ENCODE data around the gene SOX18.

DNA sequence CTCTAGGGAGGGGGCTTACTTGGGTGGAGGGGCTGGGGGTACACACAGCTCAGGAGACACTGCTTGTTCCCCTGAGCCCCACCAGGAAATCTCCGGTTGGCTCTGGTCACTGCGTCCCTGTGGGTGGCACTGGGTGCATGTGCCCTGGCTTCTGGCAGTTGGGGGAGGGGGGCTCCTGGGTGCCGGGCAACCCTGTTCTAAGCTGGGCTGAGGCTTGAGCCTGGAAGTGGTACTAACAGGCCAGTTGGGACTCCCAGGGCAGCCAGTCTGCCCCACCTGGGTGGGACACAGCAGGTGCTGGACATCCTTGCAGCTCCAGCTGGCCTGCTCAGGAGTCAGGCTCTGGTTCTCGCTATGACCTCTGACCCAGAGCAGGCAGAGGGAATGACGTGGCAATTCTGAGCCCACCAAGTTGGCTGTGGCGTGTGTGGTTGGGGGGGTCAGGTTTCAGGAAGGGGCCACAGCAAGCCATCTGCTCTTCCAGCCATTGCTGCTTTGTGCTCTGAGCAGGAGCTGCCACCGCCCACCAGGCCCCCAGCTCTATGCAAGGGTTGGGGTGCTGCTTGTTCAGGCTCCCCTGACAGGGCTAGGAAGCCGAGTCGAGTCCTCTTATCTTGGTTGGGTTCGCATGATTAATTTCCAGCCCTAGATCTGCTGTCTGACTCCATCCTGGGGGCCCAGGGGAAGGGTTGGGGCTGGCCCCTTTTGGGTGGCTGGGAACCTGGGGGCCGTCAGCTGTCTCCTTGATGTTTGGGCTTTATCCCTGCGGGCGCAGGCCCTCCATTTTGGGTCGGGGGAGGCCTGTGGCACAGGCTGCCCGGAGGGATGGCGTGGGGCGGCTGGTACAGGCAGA lies 12.9 kb downstream of the SOX18 start:
- TF ChIP-seq, protein P1, sequence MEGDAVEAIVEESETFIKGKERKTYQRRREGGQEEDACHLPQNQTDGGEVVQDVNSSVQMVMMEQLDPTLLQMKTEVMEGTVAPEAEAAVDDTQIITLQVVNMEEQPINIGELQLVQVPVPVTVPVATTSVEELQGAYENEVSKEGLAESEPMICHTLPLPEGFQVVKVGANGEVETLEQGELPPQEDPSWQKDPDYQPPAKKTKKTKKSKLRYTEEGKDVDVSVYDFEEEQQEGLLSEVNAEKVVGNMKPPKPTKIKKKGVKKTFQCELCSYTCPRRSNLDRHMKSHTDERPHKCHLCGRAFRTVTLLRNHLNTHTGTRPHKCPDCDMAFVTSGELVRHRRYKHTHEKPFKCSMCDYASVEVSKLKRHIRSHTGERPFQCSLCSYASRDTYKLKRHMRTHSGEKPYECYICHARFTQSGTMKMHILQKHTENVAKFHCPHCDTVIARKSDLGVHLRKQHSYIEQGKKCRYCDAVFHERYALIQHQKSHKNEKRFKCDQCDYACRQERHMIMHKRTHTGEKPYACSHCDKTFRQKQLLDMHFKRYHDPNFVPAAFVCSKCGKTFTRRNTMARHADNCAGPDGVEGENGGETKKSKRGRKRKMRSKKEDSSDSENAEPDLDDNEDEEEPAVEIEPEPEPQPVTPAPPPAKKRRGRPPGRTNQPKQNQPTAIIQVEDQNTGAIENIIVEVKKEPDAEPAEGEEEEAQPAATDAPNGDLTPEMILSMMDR (IDR thresholded peaks at IDR 0.05), result no peak
- no peak for TF ChIP-seq POLR2A (IDR thresholded peaks at IDR 0.05)

Data from lower leg skin (tissue), 3 donors.